ENCODE measurements around the gene PTPN14.
A peak's percentile ranks its signal among the peaks of the same experiment; 100 is the strongest.

The PTPN14 gene

DNA sequence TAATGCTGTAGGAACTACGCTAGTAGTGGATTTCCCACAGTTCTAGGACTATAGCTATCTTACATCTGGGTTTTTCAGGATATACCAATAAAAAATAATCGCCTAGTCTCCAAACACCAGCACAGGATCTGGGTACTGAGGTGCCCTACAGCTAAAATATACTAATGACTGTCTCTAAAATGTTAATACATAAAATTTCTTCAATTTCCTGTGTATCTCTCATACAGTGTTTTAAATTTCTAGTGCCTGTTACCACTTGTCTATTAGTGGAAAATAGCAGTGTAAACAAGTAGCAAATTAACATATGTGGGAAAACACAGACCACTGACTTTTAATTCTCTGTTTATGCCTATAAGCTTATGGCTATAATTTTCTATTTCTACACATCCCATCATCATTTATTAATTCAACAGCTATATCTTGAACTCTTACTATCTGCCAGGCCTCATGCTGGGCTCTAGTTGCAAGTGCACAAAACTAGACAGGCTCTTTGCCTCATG lies 16.1 kb upstream of the PTPN14 start:
- no peak for TF ChIP-seq ZFX (IDR thresholded peaks at IDR 0.05; ENCODE audit: borderline replicate concordance)
- H3K27ac ChIP-seq, result no peak overlapping the region

DNA sequence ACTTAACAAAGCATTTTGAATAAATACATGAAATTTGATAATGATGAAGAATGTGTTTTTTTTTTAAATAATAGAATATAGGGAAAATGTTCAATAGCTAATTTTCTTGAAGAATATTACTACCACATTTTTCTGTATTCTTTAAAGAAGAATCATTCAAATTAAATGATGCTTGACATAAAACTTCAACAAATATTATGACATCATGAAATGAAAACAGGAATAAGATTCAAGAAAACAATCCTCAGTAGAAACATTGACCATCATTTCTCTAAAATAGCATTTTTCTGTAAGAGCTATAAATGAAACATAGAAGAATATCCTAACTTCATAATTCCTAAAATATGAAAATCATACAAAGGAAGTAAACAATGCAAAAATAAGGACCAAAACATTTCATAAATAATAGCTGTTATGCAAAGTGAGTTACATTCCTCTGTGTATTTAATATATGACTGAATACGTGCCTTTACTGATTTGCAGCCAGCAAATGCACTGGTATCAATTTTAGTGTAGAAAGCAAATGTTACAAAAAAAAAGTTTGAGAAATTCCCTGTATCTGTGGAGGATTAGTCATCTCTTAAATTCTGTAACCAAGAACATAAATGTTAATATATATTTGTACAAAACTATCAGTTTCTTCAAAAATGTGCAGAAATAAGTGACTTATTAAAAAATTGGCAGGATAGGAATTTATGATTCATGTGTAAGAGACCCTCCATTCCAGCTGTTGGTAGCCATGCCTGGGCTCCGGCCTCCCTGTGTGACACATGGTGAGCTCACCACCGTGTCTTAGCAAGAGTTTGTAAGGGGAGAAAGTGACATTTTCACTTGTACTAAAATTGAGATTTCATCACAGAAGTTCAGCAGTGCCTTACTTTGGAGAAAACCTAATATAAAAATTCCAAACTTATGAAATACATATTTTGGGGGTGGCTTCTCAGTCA lies 15.0 kb upstream of the PTPN14 start:
- TF ChIP-seq, protein P1, sequence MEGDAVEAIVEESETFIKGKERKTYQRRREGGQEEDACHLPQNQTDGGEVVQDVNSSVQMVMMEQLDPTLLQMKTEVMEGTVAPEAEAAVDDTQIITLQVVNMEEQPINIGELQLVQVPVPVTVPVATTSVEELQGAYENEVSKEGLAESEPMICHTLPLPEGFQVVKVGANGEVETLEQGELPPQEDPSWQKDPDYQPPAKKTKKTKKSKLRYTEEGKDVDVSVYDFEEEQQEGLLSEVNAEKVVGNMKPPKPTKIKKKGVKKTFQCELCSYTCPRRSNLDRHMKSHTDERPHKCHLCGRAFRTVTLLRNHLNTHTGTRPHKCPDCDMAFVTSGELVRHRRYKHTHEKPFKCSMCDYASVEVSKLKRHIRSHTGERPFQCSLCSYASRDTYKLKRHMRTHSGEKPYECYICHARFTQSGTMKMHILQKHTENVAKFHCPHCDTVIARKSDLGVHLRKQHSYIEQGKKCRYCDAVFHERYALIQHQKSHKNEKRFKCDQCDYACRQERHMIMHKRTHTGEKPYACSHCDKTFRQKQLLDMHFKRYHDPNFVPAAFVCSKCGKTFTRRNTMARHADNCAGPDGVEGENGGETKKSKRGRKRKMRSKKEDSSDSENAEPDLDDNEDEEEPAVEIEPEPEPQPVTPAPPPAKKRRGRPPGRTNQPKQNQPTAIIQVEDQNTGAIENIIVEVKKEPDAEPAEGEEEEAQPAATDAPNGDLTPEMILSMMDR (IDR thresholded peaks at IDR 0.05), result no peak
- no peak for TF ChIP-seq ZFX (IDR thresholded peaks at IDR 0.05; ENCODE audit: borderline replicate concordance)
- no peak overlapping the region for H3K27ac ChIP-seq

DNA sequence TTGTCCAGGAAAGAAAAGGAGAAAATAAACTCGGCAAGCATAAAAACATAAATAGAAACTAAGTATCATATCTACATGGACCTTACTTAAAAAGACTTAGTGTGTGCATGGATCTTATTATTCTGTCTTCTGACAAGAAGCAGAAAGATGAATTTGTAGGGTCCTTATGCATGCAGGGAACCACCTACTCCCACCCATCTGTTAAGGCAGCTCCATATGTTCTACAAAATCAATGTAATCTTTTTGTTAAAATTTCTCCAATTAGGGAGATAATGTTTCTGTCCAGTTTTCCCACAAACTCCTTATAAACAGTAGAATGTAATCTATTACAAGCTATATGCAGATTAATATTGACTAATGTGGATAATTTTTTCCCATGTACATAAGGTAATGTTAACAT lies 13.9 kb upstream of the PTPN14 start:
- no peak for TF ChIP-seq ZFX (IDR thresholded peaks at IDR 0.05; ENCODE audit: borderline replicate concordance)
- TF ChIP-seq, protein P1 (IDR thresholded peaks at IDR 0.05), result no peak
- H3K27ac ChIP-seq, result no peak overlapping the region

DNA sequence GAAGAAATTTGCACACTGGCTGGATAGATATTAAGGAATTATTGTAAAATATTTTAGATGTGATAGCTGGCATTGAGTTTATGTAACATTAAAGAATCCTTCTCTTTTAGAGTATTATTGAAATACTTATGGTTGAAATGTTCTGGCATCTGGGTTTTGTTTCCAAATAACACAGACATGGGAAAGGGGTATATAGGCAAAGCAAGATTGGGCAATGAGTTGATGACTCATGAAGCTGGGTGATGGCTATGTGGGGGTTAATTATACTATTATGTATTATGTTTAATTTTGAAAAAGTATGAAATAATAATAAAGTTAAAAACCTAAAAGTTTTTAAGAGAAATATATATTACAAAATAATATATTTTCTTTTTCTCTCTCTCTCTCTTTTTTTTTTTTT lies 12.5 kb upstream of the PTPN14 start:
- no peak for TF ChIP-seq ZFX (IDR thresholded peaks at IDR 0.05; ENCODE audit: borderline replicate concordance)
- TF ChIP-seq, protein P1 (IDR thresholded peaks at IDR 0.05), result no peak
- H3K27ac ChIP-seq, result no peak overlapping the region

DNA sequence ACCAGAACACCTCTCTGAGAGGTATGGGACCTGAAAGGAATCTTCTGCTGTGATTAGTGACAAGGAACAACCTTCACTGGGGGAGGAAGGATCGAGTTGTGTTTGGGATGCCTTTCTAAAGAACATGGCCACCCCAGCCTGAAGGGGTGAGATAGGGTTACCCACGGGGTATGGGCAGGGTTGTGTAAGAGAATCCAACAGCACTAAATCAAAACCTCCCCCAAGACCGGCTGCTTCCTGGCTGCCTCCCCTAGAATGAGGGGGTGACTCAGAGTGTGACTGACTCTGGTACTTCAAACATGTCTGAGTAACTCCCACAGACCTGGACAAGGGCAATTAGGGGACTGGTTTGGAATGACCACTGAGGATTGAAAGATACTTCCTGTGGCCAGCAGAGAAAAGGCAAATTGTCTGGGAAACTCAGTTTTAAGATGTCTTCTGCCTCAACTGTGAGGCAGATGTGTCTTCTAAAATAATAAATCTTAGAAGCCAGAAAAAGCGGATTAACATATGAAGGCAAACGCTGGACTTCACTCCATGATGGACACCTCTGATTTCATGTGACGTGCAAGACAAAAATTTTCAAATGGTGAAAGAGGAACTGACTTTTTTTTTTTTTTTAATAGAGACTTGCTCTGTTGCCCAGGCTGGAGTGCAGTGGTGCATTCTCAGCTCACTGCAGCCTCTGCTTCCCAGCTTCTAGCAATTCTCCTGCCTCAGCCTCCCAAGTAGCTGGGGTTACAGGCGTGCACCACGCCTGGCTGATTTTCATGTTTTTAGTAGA lies 6.7 kb upstream of the PTPN14 start:
- TF ChIP-seq ZFX (IDR thresholded peaks at IDR 0.05; ENCODE audit: borderline replicate concordance), result no peak
- TF ChIP-seq, protein P1 (IDR thresholded peaks at IDR 0.05), result no peak
- H3K27ac ChIP-seq, result no peak overlapping the region

DNA sequence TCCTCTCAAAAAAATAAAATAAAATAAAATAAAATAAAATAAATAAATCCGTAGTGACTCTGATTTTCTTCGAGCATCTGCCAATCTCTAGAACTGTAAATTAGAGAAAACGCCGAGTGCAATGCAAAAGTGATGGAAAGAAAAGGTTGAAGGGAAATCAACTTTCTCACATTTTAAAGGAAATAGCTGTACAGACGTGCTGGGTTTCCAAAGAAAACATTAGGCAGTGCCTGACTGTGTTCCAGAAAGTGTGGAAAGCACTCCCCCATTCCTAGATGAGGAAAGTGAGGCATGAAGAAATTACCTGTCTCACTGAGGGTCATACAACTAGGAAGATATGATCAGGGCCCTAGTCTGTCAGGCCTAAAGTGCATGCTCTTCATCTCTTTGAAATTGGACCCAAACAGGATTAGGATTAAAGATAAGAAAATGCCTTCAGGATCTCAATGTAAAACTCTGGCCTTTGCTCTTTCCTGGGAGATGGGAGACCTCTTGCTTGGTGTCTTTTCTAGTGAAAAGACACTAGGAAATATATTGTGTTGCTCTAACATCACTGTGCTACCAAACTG lies 1.8 kb upstream of the PTPN14 start:
- TF ChIP-seq ZFX (IDR thresholded peaks at IDR 0.05; ENCODE audit: borderline replicate concordance), result no peak
- TF ChIP-seq, protein P1 (IDR thresholded peaks at IDR 0.05), result no peak
- no peak overlapping the region for H3K27ac ChIP-seq

DNA sequence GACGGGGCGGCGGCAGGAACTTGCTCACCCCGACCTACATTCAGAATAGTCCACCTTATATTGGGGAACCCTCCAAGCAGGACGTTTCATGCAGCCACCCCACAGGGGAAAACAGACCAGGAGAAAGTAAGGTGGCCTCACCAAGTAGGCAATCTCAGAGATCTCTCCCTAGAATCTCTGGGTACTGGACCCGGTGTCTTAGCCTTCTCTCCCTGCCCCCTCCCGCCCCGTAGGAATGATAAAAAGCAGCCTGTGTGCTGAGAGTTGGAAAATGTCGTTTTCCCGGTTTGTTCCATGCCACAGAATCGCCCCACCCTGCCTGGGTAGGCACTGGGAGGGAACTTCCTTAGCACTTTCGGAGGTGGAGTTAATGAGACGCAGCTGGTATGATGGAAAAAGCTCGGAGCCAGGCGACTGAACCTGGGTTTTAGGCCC lies 789 bp upstream of the PTPN14 start:
- no peak for TF ChIP-seq ZFX (IDR thresholded peaks at IDR 0.05; ENCODE audit: borderline replicate concordance)
- TF ChIP-seq, protein P1 (IDR thresholded peaks at IDR 0.05), result no peak

More for the DNA sequence above, 789 bp upstream of the PTPN14 start:
- H3K27ac ChIP-seq, result peak overlapping the region; percentile 75

All from 22Rv1 (cell line).